ENCODE measurements around the gene GABRR3.

GABRR3 gene

GRCh38 chr3:97957617-97958311 lies 77.4 kb downstream of the GABRR3 start:
- no peak for DNase-seq (ENCODE audit: low read depth in 2 of 2)

GRCh38 chr3:97956051-97956450 lies 79.1 kb downstream of the GABRR3 start:
- no peak for DNase-seq (ENCODE audit: low read depth in 2 of 2)

- no peak for DNase-seq (ENCODE audit: low read depth in 2 of 2)
These were observed 80.8 kb downstream of the GABRR3 start for GRCh38 chr3:97954228-97954827.

GRCh38 chr3:97952872-97953271 lies 82.2 kb downstream of the GABRR3 start:
- no peak for DNase-seq (ENCODE audit: low read depth in 2 of 2)

GRCh38 chr3:97952280-97952679 lies 82.8 kb downstream of the GABRR3 start:
- no peak for DNase-seq (ENCODE audit: low read depth in 2 of 2)

- DNase-seq (ENCODE audit: low read depth in 2 of 2), result no peak
These were observed 84.8 kb downstream of the GABRR3 start for GRCh38 chr3:97950360-97950759.

- no peak for DNase-seq (ENCODE audit: low read depth in 2 of 2)
These were observed 85.4 kb downstream of the GABRR3 start for GRCh38 chr3:97949743-97950142.

GRCh38 chr3:97949110-97949485 lies 86.0 kb downstream of the GABRR3 start:
- no peak for DNase-seq (ENCODE audit: low read depth in 2 of 2)

GRCh38 chr3:97948351-97949109 lies 86.6 kb downstream of the GABRR3 start:
- DNase-seq (ENCODE audit: low read depth in 2 of 2), result no peak

GRCh38 chr3:97942801-97943546 lies 92.1 kb downstream of the GABRR3 start:
- DNase-seq (ENCODE audit: low read depth in 2 of 2), result no peak

GRCh38 chr3:97940034-97940433 lies 95.1 kb downstream of the GABRR3 start:
- DNase-seq (ENCODE audit: low read depth in 2 of 2), result no peak

- DNase-seq (ENCODE audit: low read depth in 2 of 2), result no peak
These were observed 95.7 kb downstream of the GABRR3 start for GRCh38 chr3:97939401-97939800.

- DNase-seq (ENCODE audit: low read depth in 2 of 2), result no peak
These were observed 96.7 kb downstream of the GABRR3 start for GRCh38 chr3:97938444-97938843.

- no peak for DNase-seq (ENCODE audit: low read depth in 2 of 2)
These were observed 97.9 kb downstream of the GABRR3 start for GRCh38 chr3:97937205-97937604.

- no peak for DNase-seq (ENCODE audit: low read depth in 2 of 2)
These were observed 99.3 kb downstream of the GABRR3 start for GRCh38 chr3:97935842-97936241.

Measured in stimulated activated CD8-positive, alpha-beta memory T cell treated with anti-CD3 and anti-CD28 coated beads, Interleukin-7, amount 100 ng/mL, for 1 hour (primary cell).